ENCODE data around the gene TMEM220. TPM values are rescaled to one million over a fixed set of nuclear protein-coding genes. Genes with fewer than 3 reads are reported as not detected.

The TMEM220 gene
- total and polyA plus RNA-seq, 2 of the 4 experiments (the other 2 are of a cell fraction): 1.1 to 1.9 TPM

- Histone ChIP-seq H3K79me1 (ENCODE audit: low read depth in 1 of 2, low read length in 2 of 2) (no peaks in the 10 kb centered on the region), H3K27ac (ENCODE audit: insufficient read depth, low read length) (no peak overlapping the region), H3K23ac (ENCODE audit: low read depth, low read length) (no peak overlapping the region), H3K4me2 (ENCODE audit: low read depth, low read length) (no peak overlapping the region), H3K56ac (ENCODE audit: extremely low read depth, insufficient read depth, low read length) (no peak overlapping the region), H3K9me3 (ENCODE audit: control insufficient read depth, insufficient read depth, low read length) (no peaks in the 10 kb centered on the region), H3K27me3 (ENCODE audit: control insufficient read depth, insufficient read depth, low read length) (peaks cover 3% of the 10 kb centered on the region; the same call in 1 of the 2 replicates), H4K8ac (ENCODE audit: low read depth in 2 of 2, low read length in 2 of 2) (no peak overlapping the region), H4K5ac (ENCODE audit: low read depth, low read length) (no peak overlapping the region), H3K9me1 (ENCODE audit: insufficient read depth, low read length) (no peaks in the 10 kb centered on the region), H2AK9ac (replicated peaks; ENCODE audit: low read depth, low read length, poor library complexity) (no peak overlapping the region), H3K4ac (ENCODE audit: low read depth, low read length) (no peak overlapping the region), H4K91ac (ENCODE audit: insufficient read depth, low read depth, low read length) (no peak overlapping the region), H2BK15ac (ENCODE audit: low read depth, low read length) (no peak overlapping the region), H2BK5ac (ENCODE audit: low read depth, low read length, poor library complexity, severe bottlenecking) (no peak overlapping the region), H3K18ac (ENCODE audit: low read depth, low read length) (no peak overlapping the region), H2AFZ (replicated peaks; ENCODE audit: low read length, poor library complexity) (no peak overlapping the region), H2AK5ac (ENCODE audit: low read depth, low read length) (no peak overlapping the region), H4K20me1 (ENCODE audit: insufficient read depth, low read length) (no peaks in the 10 kb centered on the region), H3K4me1 (ENCODE audit: control insufficient read depth, insufficient read depth, low read length) (no peaks in the 10 kb centered on the region), H3K4me3 (ENCODE audit: insufficient read depth, low read depth, low read length) (no peak overlapping the region), H2BK20ac (ENCODE audit: low read depth, low read length) (no peak overlapping the region), H3K36me3 (ENCODE audit: control insufficient read depth, insufficient read depth, low read length) (no peaks in the 10 kb centered on the region), H3K9ac (ENCODE audit: low read depth, low read length) (no peak overlapping the region), H2BK120ac (ENCODE audit: low read depth, low read length) (no peak overlapping the region), H3K14ac (replicated peaks; ENCODE audit: low read depth, low read length) (no peak overlapping the region)
- dilution Hi-C loops (cut with HindIII; ENCODE audit: low sequenced_read_pairs, unreplicated experiment): no loop called here
- no TSS peak for BruUV-seq (replicated peaks)
- ChIA-PET CTCF (no interaction called here), POLR2A (ENCODE audit: unreplicated experiment) (no interaction called here)
- no peak for TF ChIP-seq BHLHE40 (IDR thresholded peaks at IDR 0.05; ENCODE audit: low read depth, low read length)
- TF ChIP-seq USF2 (IDR thresholded peaks at IDR 0.05; ENCODE audit: low read depth, low read length): no peak
- no peak for TF ChIP-seq CTCF (conservative IDR thresholded peaks at IDR 0.05; ENCODE audit: low read depth, low read length)
- intact Hi-C loops (cut with micrococcal nuclease): no loop called here
- WGBS, 2 experiments (ENCODE audit: extremely low coverage in 2 of 2, insufficient read length in 1 of 2): 60% methylated on average over 2 of the region's 6 CpGs; no CpG with 5 or more reads in 1 of the 2 experiments
- in situ Hi-C loops (cut with MboI; ENCODE audit: low sequenced_read_pairs): no loop called here
- ATAC-seq (ENCODE audit: low read depth) (no peak), DNase-seq (no peak)
These were observed 27.2 kb upstream of the TMEM220 start for GRCh38 chr17:10757067-10757466.

All from IMR-90 (cell line).